ENCODE data around the gene LENG8.

GRCh38 chr19:54462655-54463530 lies 13.9 kb downstream of the LENG8 start:
- TF ChIP-seq ZNF331 (CRISPR knock-in tag; IDR thresholded peaks at IDR 0.05; ENCODE audit: low read depth) (no peak), REST (IDR thresholded peaks at IDR 0.05; ENCODE audit: unreplicated experiment) (no peak), CTCF (conservative IDR thresholded peaks at IDR 0.05; ENCODE audit: low read depth in 2 of 2) (peak; percentile 46 to 65), POLR2AphosphoS5 (IDR thresholded peaks at IDR 0.05; ENCODE audit: low read depth) (peak; percentile 78), EZH2 (IDR thresholded peaks at IDR 0.05; ENCODE audit: low read depth, unreplicated experiment) (no peak), EZH2phosphoT487 (IDR thresholded peaks at IDR 0.05; ENCODE audit: unreplicated experiment) (no peak)

All from GM23338 (cell line).